HG02840 (cell line): Measurements from ENCODE around the gene JMJD6.
"Not testable (repeated sequence)": the region's sequence is repeated elsewhere in the genome, so short reads cannot be mapped to it uniquely, and the experiment has no call there.

Experiments used
- ATAC-seq: cut with Tn5 transposase; IDR thresholded peaks from one replicate; pipeline ENCODE4 v1.9.1; 2021; ENCODE audit warnings: mild to moderate bottlenecking, moderate library complexity, moderate number of reproducible peaks; ENCODE audit not compliant: unreplicated experiment, low FRiP score

The JMJD6 gene

DNA sequence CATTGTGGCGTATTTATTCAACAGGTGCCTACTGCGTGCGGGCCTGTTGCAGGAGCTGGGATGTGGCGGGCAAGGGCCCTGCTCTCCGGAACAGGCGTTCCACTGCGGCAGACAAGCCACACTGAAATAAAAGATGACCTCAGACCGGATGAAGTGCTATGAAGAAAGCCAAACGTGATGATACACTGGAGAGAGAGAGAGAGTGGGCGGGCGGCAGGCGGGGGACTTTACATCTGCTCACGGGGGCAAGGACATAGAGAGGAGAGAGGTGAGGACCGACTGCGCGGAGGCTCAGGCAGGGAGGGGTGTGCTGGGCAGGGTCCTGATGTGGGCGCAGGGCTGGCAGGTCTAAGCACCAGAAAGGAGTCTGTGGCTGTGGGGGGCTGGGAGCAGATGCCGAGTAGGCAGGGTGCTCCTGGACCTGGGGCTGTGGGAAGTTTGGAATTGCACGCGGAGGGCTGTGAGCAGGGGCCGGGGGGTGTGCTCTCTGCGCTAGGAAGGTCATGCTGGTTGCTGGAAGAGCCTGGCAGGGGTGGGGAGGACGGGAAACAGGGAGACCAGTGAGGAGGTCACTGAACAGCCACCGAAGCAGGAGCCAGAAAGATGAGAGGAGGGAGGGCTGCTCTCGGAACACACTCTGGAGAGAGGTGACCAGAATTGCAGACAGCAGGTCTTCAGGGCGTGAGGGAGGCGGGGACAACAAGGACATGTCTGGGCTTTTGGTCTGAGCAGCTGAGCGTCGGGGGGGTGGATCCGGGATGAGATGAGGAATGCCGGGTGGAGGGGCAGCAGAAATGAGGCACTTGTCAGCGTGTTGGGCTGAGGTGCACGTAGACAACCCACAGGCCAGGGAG, 25.6 kb downstream of the JMJD6 start:
- ATAC-seq = no peak

DNA sequence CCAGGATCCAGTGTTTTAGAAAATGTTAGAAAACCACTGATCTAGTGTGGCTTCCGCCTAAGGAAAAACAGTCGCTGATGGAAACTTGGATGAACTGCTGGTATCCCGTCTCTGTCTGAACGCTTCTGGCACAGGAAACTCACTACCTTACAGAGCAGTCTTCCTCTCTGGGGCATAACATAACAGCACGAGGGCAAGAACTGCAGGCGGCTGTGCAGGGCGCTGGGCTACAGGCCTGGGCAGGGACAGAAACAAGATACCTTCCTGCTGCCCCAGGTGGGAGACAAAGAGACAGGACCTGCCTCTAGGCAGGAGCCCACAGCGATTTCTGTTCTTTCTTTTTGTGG, 26.2 kb downstream of the JMJD6 start:
- ATAC-seq = no peak

DNA sequence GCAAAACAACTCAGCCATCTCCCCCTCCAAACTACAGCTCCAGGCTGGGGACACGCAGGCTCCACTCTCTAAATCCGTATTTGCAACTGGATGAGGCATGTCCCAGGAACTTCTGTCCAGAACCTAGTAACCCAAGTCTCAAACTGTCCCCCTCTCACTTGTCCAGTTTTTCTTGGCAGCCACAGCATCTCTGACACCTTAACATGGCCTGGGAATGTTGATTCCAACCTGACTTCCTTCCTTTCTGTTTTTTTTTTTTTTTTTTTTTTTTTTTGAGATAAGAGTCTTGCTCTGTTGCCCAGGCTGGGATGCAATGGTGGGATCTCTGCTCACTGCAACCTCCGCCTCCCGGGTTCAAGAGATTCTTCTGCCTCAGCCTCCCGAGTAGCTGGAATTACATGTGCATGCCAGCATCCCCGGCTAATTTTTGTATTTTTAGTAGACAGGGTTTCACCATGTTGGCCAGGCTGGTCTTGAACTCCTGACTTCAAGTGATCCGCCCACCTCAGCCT, 27.9 kb downstream of the JMJD6 start:
- not testable (repeated sequence) for ATAC-seq

DNA sequence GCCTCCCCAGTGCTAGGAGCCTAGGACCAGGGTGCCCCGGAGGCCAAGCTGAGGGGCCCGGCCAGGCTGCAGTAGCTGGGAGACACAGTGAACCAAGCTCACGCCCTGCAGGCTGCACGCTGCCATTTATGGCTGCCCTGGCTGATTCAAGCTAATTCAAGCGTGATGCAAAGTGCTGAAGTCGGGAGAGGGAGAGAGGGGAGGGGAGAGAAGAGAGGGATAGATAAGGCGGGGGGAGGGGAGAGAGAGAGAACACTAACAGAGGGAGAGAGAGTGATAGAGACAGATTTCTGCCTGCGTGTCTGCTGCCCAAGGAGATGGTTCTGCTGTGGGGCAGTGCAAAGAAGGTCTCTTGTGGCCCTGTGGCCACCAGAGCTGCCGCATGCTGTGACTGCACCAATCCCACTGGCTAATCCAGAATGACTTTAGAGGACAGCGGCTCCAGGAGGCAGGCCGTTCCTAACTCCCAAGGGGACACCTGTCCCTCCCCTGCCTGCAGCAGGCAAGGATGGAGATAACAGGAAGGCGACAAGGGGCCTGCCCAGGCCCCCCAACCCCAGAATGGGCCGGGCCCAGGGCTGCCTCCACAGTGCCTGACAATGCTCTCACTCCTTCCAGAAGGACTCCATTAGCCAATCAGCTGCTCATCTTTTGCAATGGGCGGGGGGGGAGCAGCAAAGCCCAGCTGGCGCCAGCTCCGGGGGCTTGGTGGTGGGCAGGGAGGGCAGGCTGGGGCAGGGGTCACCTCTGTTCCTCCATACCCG, 28.5 kb downstream of the JMJD6 start:
- ATAC-seq = no peak

DNA sequence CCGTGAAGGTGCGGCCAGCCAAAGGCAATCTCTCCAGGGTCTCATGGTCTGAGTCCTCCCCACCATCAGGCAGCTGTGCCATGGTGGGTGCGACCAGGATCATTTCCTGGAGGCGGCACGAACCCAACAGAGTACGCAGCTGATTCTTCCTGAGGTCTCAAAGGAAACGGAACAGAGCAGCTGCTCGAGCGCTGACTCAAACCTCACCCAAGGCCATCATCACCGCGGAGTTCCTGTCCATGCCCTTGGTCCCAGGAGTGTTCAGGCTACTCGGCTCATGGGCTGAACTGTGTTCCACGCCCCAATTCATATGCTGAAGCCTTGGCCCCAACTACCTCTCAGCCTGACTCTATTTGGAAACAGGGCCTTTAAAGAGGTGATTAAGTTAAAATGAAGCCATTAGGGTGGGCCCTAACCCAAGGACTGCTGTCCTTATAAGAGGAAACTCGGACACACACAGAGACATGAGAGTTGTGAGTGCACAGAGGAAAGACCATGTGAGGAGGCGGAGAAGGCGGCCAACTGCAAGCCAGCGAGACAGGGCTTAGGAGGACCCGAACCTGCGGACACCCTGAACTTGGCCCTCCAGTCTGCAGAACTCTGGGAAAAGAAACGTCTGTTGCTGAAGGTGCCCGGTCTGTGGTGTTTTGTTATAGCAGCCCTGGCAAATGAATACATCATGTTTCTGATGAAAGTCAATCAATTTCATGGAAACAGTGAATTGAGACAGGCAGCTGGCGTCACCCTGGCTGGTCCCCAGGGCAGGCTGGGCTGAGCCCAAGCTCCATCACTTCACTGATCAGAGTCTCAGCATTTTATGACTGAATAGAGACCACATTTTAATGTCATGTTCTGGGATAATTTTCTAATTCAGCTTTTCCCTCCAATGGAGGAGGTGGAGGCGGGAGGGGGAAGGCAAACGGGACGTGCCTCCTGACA, 29.4 kb downstream of the JMJD6 start:
- ATAC-seq = no peak

DNA sequence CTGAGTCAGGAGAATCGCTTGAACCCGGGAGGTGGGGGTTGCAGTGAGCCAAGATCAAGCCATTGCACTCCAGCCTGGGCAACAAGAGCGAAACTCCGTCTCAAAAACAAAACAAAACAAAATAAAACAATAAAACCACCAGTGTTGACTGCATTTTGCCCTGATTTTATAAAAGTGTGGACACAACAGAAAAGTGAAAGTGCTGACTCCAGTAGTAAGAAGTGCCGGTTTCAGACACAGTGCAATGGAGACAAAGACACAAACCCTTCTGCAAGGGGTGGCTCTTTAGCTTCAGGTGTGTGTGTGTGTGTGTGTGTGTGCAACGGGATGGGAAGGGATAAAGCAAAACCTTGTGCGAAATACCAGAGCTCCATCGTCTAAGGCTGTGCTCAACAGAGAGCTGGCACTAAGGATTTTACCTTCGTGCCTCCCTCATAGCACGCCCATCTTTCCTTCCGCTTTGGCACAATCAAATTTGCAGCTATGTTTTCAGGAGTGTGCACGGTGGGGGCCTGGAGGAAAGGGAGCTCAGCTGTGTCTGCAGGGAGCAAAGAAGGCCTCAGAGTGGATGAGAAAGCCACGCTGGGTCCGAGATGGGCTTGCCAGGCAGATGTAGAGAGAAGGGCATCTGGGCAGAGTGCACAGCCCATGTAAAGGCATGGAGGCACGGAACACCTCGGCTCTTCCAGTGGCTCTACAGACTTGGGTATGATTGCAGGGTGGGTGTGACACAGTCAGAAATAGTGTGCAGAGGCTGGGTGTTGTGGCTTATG, 31.2 kb downstream of the JMJD6 start:
- ATAC-seq = no peak

DNA sequence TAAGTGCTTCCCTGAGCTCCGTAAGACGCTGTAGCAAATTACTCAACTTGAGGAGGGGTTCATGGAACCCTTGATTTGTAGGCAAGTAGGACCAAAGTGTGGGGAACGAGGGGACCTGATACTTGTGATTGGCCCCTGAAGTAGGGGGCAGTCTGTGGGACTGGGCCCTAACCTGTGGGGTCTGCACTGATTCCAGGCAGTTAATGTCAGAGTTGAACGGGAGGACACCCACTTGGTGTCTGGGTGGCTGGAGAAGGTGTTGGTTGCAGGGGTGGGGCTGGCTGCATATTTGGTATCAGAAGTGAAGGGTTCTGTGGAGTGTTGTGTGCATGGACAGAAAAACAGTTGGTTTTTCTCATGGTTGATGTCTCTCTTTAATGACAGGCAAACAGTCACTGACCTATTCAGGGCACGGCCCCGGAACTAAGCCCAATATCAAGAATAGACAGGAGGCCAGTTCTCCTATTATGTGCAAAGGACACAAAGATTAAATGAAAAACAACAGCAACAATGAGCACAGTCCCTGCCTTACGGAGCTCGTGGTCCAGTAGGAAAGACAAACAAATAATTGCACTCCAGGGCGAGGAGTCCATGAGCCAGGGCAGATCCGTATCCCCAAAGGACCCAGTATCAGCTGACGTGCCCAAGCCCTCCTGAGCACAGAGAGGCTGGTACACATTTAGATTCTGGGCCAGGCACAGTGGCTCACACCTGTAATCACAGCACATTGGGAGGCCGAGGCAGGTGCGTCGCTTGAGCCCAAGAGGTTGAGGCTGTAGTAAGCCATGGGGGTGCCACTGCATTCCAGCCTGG, 34.8 kb downstream of the JMJD6 start:
- ATAC-seq = no peak

DNA sequence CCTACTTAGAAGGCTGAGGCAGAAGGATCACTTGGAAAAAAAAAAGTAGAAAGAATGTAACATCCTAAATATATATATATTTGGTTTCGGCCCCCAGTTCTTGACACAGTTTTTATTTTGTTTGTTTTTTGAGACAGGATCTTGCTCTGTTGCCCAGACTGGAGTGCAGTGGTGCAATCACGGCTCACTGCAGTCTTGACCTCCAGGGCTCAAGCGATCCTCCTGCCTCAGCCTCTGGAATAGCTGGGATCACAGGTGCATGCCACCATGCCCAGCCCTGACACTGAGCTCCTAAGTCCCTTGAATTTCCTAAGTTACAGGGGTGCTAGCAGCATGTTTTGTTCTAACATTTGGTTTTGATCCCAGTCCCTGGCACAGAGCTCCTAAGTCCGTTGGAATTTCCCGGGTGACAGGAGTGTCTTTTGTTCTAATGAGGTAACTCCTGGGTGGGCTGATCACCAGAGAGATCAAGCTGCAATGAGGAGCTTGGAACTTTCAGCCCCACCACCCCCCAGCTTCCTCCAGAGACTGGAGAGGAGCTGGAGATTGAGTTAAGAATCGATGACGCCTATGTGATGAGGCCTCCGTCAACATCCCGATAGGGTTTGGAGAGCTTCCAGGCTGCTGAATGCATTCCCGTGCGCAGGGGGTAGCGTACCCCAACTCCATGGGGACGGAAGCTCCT, 35.7 kb downstream of the JMJD6 start:
- ATAC-seq = no peak

DNA sequence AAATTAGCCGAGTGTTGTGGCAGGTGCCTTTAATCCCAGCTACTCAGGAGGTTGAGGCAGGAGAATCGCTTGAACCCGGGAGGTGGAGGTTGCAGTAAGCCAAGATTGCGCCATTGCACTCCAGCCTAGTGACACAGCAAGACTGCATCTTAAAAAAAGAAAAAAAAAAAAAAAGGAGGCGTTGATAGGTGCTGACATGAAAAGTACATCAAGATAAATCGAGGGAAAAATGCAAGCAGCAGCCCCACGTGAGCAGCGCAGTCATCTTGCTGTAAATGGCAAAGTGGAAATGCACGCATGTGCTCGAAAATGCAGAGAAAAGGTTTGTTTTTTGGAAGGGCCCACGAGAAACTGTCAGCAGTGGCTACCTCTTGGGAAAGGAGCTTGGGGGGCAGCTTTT, 36.5 kb downstream of the JMJD6 start:
- ATAC-seq = no peak

DNA sequence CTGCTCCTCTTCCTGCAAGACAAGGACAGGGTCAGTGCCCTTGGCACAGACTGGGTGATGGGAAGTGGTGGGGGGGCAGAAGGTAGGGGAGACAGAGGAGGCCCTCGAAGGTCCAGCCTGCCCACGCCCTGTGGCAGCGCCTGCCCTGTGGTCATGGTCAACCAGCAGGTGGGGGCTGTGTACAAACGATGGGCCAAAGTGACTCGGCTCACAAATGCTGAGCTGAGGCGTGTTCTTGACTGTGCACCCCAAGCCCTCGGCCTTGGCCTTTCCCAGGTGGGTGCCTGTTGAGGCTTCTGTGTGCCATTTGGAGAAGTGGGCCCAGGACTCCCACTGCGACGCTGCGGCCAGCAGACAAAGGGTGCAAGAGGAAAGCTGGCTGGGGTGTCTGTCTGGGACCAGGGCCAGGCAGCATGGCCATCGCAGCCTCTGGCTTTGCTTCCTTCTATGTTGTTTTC, 38.2 kb downstream of the JMJD6 start:
- no peak for ATAC-seq

DNA sequence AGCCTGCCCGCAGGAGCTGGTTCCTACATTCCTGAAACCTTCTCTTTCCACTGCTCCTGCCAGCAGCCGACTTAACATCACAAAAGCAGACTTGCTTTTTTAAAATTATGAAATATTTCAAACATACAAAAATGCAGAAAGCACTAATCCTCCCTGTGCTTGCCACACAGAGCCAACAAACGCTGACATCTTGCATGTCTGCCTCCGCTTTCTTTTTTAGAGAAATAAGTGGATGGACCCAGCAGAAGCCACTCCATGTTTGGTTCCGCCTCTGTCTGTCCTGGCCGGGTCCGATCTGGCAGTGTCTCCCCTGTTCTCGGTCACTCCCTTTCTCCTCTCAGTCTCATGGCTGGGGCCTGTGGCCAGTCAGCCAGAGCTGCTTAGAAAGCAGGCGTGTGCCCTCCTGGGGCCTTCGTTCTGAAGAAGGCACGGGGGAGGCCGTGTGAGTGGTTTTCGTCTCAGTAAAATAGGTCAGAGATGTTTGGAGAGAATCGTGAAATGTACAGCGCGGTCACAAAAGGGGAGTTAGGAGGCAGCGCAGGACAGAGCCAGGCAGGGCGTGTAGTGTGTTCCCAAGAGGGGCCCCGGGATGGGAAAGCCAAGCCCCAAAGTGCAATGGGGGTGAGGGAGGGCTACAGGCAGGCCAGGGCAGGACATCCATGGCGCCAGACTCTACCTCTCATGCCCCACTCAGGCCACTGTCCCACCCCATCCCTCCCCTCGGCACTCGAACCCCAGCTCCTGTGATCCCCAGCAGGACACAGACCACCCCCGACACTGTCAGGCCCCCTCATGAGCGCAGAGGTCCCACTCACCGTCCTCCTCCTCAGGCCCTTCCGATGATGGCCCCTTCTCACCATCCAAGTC, 38.9 kb downstream of the JMJD6 start:
- ATAC-seq = no peak

DNA sequence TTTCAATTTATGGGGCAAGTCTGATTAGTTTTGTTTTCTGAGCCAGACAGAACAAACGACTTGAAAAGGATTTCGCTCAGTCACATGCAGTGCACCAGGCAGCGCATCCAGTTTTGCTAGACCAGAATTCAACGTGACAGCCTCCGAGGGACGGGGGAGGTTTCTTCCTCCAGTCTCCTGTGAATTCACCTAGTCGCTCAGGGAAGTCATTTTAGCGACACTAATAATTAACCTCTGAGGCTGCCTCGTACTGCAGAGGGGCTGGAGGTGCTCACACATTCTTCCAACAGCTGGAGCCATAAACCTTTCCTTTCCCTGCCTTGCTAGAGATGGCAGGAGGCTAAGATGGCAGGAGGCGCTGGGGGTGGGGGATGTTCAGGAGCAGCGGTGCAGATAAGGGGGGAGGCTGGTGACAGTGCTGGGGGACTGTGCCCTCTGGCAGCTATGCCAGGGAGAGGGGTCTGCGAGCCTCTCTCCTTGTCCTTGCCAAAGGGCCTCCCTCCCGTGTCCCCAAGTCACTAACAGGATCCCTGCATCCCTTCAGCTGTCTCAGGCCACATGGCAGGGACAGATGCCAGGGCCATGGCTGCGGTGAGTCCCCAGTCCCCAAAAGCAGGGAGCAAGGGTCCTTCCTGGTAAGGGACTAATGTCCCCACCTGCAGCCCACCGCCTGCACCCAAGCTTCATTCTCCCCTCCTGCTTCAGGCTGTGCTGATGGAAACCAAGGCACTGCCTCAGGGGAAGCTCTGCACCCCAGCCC, 39.7 kb downstream of the JMJD6 start:
- ATAC-seq = no peak

DNA sequence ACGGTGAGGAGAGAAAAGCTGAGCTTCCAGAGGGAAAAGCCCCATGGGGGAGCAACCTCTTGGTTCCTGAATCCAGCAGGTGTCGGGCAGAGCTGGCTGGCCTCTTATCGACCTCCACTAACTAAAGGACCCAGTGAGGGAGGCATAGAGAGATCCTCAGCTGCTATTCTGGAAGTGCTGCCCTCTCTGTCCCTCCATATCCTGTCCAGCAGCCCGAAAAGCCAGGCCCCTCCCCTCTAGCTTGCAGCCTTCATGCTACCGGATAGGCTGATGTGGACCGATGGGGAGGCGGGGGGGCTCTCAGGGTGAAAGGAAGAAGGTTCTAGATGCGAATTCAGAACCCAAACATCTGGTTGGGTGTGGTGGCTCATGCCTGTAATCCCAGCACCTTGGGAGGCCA, 40.6 kb downstream of the JMJD6 start:
- ATAC-seq = no peak

DNA sequence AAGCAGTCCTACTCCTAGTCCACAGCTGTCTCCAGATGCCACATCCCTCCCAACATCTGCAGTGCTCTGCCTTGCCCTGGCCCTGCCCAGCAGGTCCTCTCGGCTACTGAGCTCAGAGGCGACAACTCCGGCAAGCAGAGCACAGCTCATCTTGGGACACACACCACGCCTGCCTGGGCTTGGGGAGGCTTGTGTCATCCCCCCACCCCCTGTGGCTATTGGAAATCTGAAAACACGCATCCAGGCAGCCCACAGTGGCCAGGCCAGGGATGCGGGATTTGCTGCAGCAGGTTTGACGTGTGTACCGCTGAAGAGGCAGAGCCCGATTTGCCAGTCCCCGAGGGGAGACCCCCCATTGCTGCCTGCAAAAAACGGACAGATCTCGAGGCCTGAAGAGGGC, 41.0 kb downstream of the JMJD6 start:
- ATAC-seq = no peak

DNA sequence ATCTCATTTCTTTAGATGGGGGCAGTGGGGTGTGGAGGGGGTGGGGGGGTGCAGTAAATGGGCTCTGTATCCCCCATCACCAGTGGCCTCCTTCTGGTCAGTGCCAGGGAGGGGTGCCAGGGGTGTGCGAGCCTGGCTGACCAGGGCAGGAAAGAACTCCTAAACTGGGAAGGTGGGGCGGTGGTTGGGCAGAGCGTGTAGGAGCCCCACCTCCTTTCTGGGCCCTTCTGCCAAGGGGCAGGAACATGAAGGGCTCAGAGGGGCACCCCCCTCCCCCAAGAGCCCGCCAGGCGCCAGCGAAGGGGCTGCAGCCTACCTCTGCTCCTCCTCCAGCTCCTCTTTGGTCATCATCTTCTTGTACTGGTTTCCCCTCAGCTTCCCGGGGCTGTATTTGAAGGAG, 41.6 kb downstream of the JMJD6 start:
- no peak for ATAC-seq

DNA sequence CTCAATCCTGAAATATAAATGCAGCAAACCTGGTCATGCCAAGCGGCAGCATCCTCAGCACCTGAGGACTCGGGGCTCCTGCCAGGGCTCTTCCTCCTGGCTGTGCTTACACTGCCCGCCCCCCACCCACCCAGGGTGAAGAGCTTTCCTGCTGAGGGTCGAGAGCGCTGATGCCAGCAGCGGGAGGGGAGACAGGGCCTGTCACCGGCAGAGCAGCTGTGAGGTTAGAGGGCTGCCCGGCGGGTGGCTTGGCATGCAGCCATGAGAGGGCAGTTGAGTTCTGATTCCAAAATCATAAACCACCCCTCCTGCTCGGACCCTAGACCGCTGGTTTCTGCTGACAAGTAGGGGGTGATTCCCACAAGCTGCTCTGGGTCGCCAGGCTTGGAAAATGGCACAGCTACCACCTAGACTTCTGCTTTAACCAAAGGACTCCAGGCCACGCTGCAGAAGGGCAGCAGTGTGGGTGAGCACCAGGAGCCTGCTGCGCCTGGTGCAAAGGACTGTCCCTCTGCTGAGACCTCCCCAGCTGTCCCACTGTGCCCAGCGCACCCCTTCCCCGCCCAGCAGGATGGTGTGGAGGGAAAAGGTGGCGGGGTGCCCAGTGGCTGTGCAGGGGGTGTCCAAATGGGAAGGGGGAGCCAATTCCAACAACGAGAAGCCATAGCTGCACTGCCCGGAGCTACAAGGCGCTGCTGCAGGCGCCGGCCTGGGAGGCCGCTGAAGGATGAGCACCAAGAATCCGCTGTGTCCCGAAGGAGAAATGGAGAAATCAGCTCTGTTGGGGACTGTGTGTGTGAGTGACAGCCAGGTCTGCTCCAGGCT, 42.3 kb downstream of the JMJD6 start:
- no peak for ATAC-seq
